HG02870 (cell line): ENCODE measurements around the gene RNMT.
"Not testable (repeated sequence)": the region's sequence is repeated elsewhere in the genome, so short reads cannot be mapped to it uniquely, and the experiment has no call there.

Experiments
- ATAC-seq: cut with Tn5 transposase; IDR thresholded peaks from one replicate; pipeline ENCODE4 v1.9.1; 2021; ENCODE audit warnings: mild to moderate bottlenecking, moderate library complexity; ENCODE audit not compliant: unreplicated experiment

RNMT gene

DNA sequence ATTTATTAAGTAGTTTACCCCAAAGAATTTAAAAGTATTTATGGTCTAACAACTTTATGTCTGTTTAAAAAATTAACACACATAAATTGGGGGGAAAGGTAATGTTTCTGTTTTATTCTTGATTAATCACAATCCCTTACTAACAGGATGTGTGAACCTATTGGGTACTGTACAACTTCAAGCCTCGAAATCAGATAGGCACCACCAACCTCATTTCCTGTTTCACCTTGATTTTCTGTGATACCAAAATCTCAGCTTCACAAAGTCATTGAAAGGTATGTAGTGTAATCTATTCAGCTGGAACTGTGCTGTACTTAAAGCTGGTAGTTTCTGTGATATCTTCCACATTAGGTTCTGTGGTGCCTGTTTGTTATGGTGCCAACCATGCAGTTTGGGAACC is 4.0 kb downstream of the RNMT start:
- ATAC-seq: no peak

DNA sequence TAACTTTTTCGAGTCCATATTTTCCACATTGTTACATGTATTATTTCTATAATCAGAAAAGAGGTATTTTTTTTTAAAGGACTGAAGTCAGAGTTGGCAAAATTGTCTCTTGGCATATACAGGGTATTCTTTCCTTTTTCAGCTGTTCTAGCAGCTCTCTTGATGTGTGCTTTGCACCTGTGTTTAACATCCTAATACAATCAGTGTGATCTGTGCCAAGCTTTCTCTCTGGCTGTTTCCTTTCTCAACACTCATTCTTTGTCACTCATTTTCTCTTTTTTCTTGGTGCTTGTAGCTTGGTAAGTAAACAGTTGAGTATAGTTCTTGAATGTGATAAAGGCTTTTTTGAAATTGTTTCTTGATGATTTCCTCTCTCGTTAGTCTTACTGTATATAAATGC is 9.2 kb downstream of the RNMT start:
- no peak for ATAC-seq

DNA sequence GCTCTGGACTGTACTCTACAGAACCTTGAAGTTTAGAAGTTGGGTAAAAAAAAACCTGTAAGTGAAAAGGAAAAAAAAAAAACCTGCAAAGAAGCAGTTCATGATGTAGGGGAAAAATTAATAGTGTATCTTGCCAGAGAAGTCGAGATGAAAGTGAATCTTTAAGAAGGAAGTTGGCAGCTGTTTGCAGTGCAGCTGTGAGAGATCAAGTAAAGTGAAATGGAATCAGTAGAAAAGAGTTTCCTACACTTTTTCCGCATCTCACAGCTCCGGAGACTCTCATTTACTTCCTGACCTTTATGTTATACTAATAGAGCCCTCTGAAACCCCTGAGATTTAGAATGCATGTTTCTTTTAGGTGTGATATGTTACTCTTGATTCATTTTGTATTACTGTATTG is 19.2 kb downstream of the RNMT start:
- no peak for ATAC-seq

DNA sequence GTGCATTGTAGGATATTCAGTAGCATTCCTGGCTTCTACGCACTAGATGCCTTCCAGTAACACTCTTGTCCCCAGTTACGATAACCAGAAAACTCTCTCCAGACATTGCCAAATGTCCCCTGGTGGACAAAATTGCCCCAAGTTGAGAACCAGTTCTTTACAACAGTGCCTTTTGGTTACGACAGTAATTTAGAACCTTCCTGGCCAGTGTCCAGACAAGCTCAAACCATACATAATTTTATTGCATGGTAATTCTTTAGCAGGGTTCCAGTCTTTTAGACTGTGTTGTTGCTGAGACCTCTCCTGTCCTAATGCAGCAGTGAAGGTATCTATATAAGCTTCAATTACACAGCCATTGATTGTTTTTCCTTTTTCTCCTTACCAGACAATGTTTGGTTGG is 20.2 kb downstream of the RNMT start:
- ATAC-seq: no peak

- not testable (repeated sequence) for ATAC-seq
Observed at GRCh38 chr18:13751599-13751998, 25.1 kb downstream of the RNMT start.

DNA sequence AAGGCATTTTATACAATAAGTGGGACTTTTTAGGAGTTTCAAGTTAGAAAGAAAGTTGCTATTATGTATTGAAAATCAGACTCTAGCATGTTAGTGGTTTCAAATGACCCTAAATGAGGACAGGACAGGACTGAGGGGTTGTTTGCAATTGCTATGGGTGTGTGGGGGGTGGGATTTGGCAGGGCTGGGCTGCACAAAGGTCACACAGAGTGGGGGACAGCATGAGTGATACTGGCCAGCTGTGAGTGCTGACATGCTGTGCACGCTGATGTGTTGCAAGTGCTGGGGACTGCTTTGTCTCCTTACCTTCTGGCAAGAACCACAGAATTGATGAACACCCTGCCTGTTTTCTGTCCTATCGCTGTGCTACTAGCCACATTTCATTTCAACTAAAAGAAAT is 29.8 kb downstream of the RNMT start:
- ATAC-seq: no peak

GRCh38 chr18:13756671-13757070 is 30.2 kb downstream of the RNMT start:
- ATAC-seq: no peak

GRCh38 chr18:13758622-13759021 is 32.1 kb downstream of the RNMT start:
- no peak for ATAC-seq

DNA sequence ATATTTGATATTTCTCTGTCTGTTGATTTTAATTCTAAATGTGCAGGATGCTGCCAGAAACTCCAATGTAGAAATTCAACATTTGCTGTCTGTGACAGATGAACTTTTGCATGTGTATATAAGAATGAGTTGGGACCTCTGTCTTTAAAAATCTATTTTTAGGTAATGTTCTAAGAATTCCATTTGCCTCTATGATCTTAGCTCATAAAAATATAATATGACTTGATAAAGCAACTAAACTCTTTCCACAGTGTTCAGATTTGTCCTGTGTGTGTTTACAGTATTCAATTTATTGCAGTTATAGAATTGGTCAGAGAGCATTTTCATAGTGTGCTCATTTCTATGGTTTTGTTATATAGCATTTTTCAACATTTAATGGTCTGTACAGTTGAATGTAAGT is 33.6 kb downstream of the RNMT start:
- ATAC-seq: no peak

- no peak for ATAC-seq
Observed at GRCh38 chr18:13762690-13763439, 36.4 kb downstream of the RNMT start.

- no peak for ATAC-seq
Observed at GRCh38 chr18:13775058-13775457, 48.6 kb downstream of the RNMT start.

GRCh38 chr18:13791181-13791580 is 64.7 kb downstream of the RNMT start:
- no peak for ATAC-seq

DNA sequence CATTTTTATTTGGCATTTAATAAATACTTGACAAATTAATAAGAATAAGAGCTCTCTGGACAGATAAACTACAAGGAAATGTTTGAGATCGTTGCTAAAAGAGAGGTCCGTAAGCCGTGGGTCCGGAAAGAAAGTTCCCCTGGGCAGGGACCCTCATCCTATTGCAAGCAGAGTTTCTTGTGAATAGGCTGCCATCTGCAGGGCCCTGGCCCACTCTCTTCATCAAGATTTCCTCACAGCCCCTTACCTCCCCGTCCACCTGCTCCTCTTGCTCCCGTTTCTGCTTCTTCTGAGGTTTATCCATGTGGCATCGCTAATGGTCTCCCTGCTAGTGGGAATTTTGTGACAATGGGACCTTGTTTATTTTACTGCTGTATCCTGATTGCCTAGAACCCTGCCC is 67.3 kb downstream of the RNMT start:
- ATAC-seq: no peak

GRCh38 chr18:13796515-13796914 is 70.0 kb downstream of the RNMT start:
- no peak for ATAC-seq

DNA sequence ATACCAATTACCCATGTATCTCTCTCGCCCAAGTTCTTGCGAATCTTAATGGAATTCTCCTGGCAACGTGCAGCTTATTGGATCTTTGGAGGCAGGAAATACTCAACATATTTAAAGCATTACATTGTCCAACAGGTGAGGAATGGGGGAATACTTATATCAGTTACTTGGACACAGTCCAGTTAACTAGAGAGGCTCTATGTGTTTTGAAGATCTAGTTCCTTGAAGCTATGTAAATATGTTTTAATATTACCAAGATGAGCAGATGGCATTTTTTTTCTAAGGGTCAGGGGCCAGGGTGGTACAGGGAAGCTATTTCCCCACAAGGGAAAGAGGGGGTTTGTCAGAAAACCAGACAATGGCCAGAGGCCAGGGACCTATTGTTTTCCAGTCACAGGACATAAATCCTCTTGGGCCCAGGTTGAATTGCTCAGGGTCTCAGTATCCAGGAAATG is 70.7 kb downstream of the RNMT start:
- no peak for ATAC-seq

GRCh38 chr18:13799396-13799795 is 72.9 kb downstream of the RNMT start:
- no peak for ATAC-seq

DNA sequence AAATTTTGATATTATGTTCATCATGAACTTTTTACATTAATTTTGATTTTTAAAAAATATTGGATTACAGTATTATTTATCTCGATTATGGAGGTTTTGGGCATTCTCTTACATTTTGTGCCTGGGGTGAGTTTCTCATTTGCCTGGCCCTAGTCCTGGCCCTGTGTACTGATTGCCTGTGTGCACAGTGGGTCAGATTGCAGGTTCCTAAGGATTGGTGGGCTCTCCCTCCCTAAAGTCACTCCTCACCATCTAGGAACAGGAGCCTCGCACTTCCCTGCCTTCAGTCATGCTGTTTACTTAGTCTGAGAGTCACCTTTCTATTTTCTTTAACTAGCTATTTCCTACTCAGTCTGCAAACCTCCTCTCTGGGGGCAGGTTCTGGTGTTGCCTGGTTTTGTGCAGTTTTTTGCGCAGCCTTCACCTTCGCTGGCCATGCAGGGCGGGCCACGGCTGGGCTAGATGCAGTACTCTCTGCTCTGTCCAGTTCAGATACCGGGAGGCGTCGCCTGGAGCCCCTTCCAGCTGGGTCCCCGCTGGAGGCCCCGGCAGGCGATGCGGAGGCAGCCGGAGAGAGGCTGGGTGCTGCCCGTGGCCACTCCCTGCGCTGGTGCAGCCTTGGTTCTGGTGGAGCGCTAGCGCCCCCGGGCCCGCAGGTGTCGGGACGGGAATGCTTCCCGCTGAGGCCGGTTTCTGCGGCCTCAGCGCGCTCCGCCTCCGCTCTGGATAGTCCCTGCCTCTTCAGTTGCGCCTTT is 74.2 kb downstream of the RNMT start:
- ATAC-seq: peak; percentile 70

DNA sequence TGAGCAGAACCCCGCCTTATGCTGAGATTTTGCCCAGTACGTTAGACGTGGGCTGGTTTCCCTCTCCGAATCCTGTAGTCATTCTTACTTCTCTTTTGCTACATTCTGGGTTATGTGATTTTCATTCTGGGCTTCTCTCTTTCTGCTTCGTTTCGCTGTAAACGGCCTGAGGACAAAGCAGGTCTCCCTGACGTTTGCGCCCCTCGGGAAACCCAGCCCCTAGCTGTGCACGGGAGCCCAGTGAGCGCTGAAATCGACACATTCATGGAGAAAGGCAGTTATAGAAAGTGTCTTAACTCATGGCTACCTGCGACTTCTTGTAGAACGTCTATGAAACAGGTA is 74.8 kb downstream of the RNMT start:
- ATAC-seq: no peak

DNA sequence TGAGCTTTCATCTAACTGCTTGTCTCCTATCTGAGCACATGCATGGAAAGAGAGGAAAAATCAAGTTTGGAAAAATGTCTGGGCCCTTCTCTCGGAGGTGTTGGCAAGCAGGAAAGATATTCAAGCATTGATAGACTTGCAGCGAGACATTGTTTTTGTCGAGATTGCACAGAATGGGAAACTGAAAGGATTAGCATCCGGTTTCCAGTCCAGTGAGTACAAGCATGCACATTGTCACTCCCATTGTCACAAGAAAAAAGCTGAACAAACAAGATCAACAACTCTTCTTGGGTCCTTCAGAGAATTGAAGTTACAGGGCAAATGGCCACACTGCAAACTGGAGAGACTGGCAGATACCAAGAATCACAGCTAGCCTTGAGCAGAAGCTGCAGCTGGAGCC is 77.8 kb downstream of the RNMT start:
- ATAC-seq: no peak

DNA sequence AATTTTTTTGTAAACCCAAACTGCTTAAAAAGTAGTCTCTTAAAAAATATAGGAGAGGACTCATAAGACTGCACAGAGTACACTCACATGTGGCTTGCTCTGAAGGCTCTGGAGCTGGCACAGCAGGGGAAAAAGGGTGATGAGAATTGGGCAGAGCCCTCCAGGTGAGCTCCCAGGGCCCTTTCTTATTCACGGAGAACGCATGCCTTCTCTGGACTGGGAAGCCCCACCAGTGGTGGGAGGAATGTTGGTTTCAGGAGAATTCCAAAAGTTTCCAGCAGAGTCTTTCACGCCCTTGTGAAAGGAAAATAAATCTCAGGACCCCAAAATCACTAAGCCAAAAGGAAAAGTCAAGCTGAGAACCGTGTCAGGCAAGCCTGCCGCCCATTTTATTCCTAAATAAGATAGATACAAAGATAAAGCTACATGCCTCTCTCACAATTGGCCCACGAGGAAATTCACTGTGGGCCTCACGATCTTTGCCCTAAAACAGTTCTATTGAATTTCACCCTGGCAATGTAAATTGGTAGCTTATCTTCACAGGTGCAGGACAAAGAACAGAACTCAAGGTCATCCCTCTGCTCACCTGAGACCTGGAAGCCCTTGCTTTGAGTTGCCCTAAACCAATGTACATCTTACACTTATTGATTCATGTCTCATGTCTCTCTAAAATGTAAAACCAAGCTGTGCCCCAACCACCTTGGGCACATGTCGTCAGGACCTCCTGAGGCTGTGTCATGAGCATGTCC is 82.0 kb downstream of the RNMT start:
- no peak for ATAC-seq

- no peak for ATAC-seq
Observed at GRCh38 chr18:13809043-13809430, 82.6 kb downstream of the RNMT start.
